Right ventricle myocardium inferior (tissue), 1 donor: ENCODE measurements around the gene TIMM22. TPM values are rescaled to one million over a fixed set of nuclear protein-coding genes. Genes with fewer than 3 reads are reported as not detected.
"Not testable (repeated sequence)": the region's sequence is repeated elsewhere in the genome, so short reads cannot be mapped to it uniquely, and the experiment has no call there.

Experiments used
- ATAC-seq: fragments of 200-7000 bp; cut with Tn5 transposase; one replicate; pipeline ENCODE4 v1.9.1; 2020; ENCODE audit warnings: mild to moderate bottlenecking, moderate library complexity
- DNase-seq: peaks from one replicate; pipeline ENCODE4 v3.0.0; 2021; ENCODE audit errors: missing footprints
- intact Hi-C: fragments of 100-400 bp; cut with DNase I; formaldehyde crosslinking; loops from one replicate; pipeline ENCODE4 v1.11.0; 2022
- total RNA-seq: library from RNA; stranded (reverse); fragmentation: NEBNext Ultra II Directional; extraction: Animal tissue kit (Norgen Biotek cat#: 25700); gene quantifications from one replicate; pipeline ENCODE4 v1.2.1, GENCODE V29; 2021
- donor health status: DM: no; HTN: yes; CAD: no; lungs with severe emphysema.

The TIMM22 gene
- total RNA-seq, 1 donor from 2014 or later, result 17.3 TPM

DNA sequence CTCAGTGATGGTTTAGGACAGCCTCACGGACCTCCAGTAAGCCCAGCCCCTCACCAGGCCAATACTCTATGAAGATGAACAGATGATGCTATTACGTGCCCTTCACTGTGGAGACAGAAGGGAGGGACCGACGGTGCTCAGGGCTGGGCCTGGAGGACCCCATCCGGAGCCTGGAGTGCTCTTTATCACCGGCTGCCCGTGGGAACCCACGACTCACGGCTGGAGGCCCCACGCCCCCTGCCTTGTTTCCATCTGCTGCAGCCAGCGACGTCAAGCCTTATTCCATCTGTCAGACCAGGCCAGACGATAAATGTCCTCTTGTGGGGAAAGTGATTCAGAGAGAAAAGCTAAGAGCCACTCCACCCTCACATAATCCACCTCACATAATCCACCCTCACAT lies 4.0 kb upstream of the TIMM22 start:
- ATAC-seq, result no peak
- DNase-seq, result no peak
- intact Hi-C loops, result no loop called here

DNA sequence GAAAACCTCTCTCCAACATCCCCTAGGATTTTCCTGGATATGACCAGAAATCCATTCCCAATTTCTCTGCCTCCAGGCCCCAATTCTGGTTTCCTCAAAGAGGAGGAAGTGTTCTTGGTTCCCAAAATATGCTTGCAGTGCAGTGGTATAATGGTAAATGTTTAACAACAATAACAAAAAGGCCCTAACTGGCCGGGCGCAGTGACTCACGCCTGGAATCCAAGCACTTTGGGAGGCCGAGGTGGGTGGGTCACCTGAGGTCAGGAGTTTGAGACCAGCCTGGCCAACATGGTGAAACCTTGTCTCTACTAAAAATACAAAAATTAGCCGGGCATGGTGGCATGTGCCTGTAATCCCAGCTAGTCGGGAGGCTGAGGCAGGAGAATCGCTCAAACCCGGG lies 1.6 kb upstream of the TIMM22 start:
- not testable (repeated sequence) for ATAC-seq, DNase-seq
- intact Hi-C loops, result loop anchor here (5.0 kb wide), 1 partner anchor 853 kb away; a partner anchor contains a TSS

DNA sequence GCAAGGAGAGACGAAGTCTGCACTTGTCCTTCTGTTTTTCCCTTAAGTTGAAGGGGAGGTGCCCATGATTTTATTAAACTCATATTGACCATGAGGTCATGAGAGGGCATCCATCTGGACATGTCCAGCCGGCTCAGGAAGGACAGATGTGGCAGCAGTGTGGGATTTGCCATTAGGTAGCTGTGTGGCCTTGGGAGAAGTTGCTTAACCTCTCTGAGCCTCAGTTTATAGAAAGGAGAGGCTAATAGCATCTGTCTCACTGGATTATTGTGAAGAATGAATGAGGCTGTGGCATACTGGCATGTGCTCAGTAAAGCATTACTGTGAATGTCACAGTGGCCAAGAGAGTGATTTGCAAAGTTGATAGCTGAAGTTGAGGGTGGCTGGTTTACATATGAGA lies 1.2 kb downstream of the TIMM22 start:
- intact Hi-C loops, result loop anchor here (2.0 to 5.0 kb wide), 2 partner anchors 59 to 856 kb away; a partner anchor contains a TSS
- DNase-seq (no peak), ATAC-seq (no peak)

DNA sequence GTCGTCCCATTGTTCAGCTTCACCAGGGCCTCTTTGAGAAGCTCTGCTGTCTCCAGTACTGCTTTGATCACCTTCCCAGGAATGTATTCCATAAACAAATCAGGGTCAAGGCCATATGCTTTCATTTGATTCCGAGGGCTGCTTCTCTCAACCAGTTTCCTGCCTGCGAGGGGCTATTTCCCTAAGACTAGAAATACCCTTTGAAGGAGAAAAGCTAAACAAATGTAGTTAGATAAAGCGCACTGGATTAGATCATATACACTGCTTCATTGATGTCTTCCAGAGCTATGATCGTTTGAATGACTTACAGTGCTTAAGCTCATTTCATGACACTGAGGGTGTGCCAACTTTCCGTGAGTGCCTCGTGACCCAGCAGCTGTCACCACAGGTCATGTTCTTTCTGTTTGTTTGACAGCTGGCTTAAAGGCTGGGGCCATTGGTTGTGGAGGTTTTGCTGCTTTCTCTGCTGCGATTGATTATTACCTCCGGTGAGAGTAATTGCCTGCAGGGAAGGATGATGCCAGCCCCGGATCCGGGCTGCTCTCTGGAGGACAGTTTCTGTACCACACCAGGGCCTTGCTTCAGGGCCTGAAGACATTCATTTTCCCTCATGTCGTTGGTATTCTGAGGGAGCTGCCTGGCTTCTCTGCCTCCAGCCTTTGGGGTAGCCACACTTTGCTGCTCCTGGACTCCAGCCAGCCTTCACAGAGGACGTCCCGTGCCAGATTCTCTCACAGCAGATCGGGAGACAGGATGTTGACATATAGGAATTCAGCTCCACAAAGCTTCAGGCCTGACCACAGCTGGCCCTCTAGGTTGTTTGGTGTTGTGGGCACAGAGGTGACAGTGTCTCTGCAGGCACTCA lies 3.9 kb downstream of the TIMM22 start:
- intact Hi-C loops, result loop anchor here (2.0 to 5.0 kb wide), 2 partner anchors 46 to 106 kb away; no protein-coding TSS in a partner anchor
- DNase-seq (no peak), ATAC-seq (peak; percentile 10)

DNA sequence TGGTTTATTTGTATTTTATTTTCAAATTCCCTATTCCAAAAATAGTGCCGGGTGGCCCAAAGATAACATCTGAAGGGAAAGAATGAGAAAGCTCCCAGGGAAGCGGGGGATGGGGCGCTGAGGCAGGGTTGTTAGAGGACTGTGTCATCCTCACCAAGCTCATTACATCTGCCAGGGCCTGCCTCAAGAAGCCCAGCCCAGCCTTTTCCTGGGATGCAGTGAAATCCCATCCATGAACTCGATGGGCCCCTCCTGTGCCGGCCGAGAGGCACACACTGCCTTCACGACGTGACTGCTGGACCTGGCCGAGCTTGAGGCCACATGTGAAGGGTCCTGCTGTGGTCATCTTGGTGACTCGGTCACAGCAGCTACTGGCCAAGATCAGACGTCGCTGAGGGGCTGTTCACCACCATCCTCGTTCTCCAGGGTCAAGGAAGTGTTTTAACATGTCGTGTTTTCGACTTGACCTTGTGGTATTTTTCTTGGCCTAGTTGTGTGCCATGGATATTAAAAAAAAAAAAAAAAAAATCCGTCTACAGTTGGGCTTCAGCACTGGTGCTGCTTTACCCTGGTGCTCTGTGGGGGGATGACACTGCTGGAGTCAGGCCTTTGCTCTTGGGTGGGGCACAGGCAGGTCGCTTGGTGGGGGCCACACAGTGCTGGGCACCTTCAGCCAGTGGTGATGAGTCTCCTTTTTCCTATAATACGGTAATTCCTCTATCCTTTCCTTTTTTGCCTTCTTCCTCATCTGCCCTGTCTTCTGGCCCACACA lies 4.9 kb downstream of the TIMM22 start:
- DNase-seq, result no peak

DNA sequence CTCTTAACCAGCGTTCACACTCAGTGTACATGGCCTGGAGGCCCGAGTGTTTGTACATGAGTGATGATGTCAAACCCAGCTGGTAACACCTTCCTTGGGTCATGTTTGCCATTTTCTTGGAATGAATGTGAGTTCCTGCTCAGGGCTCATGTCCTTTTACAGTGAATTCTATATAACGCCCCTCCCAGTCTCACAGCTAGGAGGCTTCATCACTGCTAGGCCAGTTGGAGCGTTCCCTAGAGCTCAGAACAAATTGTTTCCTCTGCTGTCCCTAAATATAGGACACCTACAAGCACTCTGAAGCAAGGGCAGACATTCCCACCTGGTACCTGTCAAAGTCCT lies 5.5 kb downstream of the TIMM22 start:
- intact Hi-C loops, result loop anchor here (5.0 kb wide), 1 partner anchor 105 kb away; no protein-coding TSS in a partner anchor
- DNase-seq (no peak), ATAC-seq (peak; percentile 26)

More for the DNA sequence above, 4.9 kb downstream of the TIMM22 start:
- ATAC-seq, result peak; percentile 4
- intact Hi-C loops, result loop anchor here (2.0 to 5.0 kb wide), 2 partner anchors 45 to 105 kb away; no protein-coding TSS in a partner anchor

DNA sequence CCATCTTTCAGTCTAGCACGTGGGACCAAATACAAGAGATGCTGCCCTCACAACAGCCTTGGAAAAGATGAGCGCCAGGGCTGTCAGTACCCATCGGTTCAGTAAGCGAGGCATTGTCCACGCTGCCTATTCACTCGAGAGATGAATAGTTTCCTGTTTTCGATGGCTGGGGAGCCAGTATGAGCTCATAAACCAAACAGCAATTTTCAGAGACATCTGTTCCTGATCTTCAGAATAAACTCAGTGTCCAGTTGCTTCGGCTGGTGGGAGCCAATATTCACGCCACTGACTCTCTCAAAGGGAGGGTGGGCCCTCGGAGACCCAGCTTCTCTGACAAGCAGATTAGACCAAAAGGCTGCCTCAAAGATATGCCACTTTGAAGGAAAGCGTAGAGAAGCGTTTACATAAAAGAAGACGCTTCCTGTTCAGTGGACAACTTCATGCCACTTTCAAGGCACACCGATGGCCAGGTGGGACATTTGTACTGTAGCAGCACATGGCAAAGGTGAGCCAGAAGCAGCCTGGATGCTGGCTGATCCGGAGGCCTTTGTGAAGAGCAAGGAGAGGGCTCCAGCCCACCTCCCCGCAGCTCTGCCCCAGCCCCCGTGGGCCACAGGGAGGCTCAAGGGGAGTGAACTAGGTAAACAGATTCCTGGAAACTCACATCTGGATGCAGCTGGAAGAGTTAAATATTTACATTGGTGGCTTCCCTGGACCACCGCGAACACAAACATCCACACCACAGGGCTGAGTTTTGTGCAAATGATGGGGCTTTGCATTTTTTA lies 6.0 kb downstream of the TIMM22 start:
- intact Hi-C loops, result loop anchor here (5.0 kb wide), 1 partner anchor 104 kb away; no protein-coding TSS in a partner anchor
- ATAC-seq (peak; percentile 23), DNase-seq (no peak)

DNA sequence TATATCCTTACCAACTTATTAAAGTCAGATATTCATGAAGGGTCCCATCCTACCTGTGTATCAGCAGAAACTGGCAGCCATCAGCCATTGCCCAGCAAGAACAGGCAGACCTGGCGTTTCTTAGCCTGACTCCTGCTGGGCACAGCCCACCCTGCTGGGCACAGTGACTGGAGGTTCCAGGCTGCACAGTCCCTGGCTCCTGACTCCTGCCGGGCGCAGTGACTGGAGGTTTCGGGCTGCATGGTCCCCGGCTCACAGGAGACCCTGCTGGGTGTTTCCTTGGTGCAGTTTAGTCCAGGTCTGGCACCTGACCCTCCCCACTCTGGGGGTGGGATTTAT lies 6.7 kb downstream of the TIMM22 start:
- ATAC-seq (no peak), DNase-seq (no peak)
- intact Hi-C loops, result loop anchor here (5.0 kb wide), 1 partner anchor 104 kb away; no protein-coding TSS in a partner anchor

DNA sequence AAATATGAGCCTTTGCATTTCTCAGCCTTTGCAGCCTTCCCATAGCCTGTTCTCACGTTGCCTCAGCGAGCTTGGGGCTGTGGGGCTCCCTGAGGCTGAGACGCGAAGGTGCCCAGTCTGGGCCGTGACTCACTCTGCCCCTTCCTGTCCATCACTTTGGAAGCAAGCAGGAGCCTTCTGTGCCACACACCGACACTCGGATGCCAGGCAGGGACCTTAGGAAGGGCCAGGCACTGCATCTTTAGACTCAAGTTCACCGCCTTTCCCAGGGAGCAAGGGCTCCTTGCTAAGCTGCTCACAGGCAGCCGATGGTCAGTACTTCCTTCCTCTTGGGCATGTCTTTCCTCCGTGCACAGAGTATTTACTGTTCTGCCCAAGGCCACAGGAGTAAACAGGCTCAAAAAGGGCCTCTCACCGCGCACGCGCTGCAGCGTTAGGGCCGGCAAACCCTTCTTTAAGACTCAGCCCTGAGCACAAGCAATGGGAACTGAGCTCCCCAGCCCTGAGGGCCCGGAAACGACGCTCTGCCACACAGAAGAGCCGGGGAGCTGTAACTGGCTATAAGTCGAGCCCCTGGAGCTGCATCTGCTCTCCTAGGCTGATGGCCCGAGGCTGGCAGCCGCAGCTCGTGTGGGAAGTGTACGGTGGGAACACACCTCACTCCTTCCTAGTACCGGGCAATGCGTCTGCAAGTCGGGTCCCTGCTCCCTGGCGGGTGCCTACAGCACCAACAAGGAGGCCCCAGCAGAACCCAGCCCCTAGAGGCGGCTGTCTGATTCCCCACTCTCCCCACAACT lies 7.2 kb downstream of the TIMM22 start:
- intact Hi-C loops, result loop anchor here (5.0 kb wide), 1 partner anchor 103 kb away; no protein-coding TSS in a partner anchor
- no peak for ATAC-seq
- DNase-seq, result no peak

DNA sequence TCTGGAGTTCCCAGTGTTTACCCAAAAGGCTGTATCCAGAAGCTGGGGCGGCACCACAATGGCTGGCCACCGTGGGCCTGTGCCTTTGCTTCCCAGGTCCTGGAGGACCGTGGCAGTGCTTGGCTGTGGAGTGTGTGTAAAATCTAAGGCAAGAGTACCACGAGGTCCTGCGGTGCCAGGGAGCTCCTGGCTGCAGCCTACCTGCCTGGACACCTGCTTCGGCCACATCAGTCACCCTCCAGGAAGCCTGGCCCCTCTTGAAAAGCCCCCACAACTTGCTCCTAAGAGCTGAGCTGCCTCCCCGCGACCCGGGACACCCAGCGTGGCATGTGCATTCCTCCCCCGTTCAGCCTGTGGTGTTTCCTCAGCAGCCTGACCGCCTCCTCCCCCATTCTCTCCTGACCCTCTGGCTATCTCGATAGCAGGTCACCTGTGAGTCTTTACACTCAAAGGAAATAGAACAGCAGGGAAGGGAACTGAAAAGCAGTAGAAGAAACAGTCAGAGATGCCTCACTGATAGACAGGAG lies 7.9 kb downstream of the TIMM22 start:
- ATAC-seq (no peak), DNase-seq (no peak)
- intact Hi-C loops, result loop anchor here (5.0 kb wide), 1 partner anchor 102 kb away; no protein-coding TSS in a partner anchor

DNA sequence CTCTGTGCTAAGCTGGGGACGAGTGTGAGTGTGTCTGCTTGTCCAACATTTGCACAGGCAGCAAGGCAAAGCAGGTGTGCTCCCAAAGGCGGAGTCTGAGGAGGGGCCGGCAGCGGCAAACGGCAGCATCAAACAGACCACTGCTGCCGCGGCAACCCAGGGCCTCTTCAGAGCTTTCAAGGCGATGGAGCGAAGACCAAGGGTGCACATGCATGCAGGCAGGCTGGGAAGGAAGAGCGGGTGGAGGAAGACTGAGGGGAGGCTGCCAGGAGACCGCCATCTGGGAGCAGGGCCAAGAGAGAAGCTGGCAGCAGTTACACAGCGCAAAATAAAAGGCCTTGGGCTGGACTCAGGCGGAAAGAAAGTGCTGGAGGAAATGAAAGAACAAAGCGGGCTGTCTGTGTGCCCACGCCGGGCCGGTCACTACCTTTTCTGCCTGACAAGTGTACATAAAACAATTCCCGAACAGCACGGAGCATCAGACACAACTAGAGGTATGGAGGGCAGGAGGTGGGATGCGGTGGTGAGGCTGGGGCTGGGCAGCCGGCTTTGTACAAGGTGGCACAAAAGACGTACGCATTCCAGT lies 8.5 kb downstream of the TIMM22 start:
- intact Hi-C loops, result no loop called here
- DNase-seq (no peak), ATAC-seq (peak; percentile 21)

DNA sequence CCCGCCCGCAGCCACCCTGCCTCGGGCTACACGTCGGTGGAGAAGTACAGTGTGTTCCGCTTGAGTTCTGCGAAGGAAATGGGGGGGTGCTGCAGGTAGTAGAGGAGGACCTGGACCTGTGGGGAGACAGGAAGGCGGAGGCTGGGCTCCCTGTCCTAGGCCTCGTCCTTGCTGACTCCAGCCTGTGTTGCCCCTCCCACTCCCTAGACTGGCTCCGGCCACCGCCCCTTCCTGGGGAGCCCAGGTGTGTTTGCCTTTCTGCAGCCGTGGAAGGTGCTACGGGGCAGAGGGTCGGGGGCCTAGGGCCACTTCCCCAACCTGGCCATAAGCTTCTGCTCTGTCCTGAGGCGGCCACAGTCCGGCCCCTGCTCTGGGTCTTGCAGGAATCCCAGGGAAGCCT lies 9.1 kb downstream of the TIMM22 start:
- intact Hi-C loops, result no loop called here
- no peak for ATAC-seq
- DNase-seq, result no peak

DNA sequence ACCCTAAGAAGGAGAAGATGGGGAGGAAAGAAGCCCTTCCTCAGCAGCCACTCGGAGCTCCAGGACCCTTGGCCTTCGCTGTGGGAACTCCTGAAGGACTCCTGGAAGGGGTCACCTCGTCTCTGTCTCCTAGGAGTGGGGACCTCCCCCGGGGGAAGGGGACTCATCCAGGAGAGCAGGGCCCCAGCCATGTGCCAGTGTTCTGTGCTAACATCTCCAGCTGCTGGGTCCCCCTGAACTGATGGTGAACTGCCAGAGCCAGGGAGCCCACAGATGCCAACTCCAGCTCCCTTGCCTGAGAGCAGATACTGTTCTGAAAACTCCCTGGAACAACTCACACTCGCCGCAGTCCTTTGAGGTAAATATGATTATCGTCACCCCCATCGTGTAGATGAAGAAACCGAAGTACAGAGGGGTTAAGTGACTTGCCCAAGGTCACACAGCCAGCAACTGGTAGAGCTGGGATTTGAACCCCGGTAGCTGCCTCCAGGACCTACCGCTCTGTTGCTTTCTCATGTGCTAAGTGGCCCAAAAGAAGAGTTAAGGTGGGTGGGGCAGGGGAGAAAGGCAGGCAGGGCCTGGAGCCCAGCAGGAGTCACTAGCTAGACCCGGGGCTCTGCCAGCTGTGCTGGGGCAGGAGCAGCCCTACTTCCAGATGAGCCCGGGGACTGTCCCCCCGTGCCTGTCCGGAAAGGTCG lies 10.5 kb downstream of the TIMM22 start:
- intact Hi-C loops, result no loop called here
- DNase-seq (no peak), ATAC-seq (no peak)

DNA sequence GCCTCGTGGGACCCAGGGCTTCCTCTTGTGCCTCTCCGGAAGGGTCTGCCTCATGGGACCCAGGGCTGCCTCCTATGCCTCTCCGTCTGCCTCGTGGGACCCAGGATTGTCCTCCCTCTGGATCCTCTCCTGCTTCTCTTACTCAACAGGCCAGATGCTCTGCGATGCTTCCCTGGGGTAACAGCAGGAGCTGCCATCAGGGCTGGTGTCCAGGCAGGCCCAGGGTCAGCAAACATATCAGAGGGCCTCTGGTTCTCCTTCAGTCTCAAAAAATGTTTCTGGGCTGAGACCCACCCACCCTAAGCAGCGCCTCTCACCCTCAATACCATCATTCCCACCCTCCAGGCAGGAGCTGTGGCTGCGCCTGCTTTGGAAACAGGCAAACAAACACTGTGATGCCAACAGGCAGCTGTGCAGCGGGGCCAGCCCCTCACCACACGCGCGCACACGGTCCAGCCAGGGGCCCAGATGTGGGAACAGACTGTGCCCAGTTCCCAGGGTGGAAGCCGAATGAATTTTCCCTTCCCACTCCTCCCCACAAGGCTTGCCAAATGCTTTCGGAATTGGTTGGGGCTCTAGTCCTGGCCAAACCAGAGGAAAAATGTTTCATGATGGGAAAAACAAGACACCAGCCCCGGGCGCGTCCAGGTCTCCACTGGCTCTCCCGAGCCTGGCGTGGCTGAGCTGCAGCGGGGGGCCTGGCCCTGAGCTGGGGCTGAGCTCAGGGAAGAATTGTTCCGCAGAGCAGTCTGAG lies 11.3 kb downstream of the TIMM22 start:
- no peak for DNase-seq
- ATAC-seq, result peak; percentile 75
- intact Hi-C loops, result no loop called here

DNA sequence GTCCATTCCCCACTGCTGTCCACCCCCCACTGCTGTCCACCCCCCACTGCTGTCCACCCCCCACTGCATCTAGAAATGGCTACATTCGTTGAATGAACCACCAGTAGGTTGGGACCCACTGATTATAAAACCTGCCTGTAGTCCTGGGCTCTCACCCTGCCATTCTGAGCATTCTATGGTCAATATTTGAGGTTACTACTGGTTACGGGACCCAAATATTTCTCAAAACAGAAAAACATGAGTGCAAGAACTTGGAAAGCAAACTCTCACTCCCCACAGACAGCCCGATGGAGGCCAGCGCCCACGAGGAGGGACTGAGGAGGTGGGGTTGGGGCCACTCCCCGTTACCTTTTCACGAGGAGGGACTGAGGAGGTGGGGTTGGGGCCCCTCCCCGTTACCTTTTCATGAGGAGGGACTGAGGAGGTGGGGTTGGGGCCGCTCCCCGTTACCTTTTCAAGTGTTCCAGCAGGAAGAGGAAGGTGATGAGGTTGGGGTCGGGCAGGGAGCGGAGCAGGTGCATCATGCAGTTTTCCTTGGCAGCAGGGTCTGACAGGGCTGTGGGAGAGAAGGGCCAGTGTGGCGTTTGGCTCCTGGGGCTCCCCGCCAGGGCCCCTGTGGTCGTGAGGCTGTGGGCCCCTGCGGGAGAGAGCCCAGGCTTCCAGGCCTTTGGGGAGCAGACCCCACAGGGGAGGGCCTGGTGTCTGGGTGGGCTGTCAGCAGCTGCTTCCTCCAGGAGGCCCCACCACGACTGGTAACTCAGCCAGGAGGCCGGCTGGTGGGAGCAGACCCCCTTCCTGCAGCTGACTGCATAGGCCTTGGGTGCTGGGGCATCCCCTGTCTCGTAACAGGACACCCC lies 12.5 kb downstream of the TIMM22 start:
- intact Hi-C loops, result no loop called here
- no peak for ATAC-seq
- DNase-seq, result no peak
